Activated CD8-positive, alpha-beta T cell treated with anti-CD3 and anti-CD28 coated beads for 36 hours (primary cell): ENCODE results near the gene SYT5. TPM values are rescaled to one million over a fixed set of nuclear protein-coding genes. Genes with fewer than 3 reads are reported as not detected.

Experiments
- ATAC-seq: fragments of 200-7000 bp; cut with Tn5 transposase; one replicate; pipeline ENCODE4 v1.10.0; 2021; ENCODE audit warnings: mild to moderate bottlenecking, moderate library complexity
- CTCF ChIA-PET: fragments of 350-600 bp; sonication (Branson Sonifier 250); formaldehyde crosslinking; loops from one replicate; lab custom pipeline; 2021; ENCODE audit warnings: antibody characterized with exemption; lab: Charles Lee
- POLR2A ChIA-PET: fragments of 350-600 bp; sonication (Branson Sonifier 250); formaldehyde crosslinking; loops from one replicate; lab custom pipeline; 2021; ENCODE audit warnings: antibody characterized with exemption; lab: Charles Lee
- DNase-seq: peaks from one replicate; pipeline ENCODE4 v3.0.0-alpha.2; 2020
- H3K27ac Mint-ChIP-seq: one replicate; pipeline ENCODE4 v1.8.0; 2021; ENCODE audit warnings: mild to moderate bottlenecking, mixed read lengths
- H3K27me3 Mint-ChIP-seq: one replicate; pipeline ENCODE4 v1.8.0; 2021; ENCODE audit warnings: mixed read lengths
- H3K36me3 Mint-ChIP-seq: one replicate; pipeline ENCODE4 v1.8.0; 2021; ENCODE audit warnings: low read depth, mixed read lengths
- H3K4me1 Mint-ChIP-seq: one replicate; pipeline ENCODE4 v1.8.0; 2021; ENCODE audit warnings: low read depth, mixed read lengths
- H3K4me3 Mint-ChIP-seq: one replicate; pipeline ENCODE4 v1.8.0; 2021; ENCODE audit warnings: mild to moderate bottlenecking, moderate library complexity, mixed read lengths
- H3K9me3 Mint-ChIP-seq: one replicate; pipeline ENCODE4 v1.8.0; 2021; ENCODE audit warnings: mixed read lengths
- CTCF ChIP-seq: fragments of 200-600 bp; IDR thresholded peaks from one replicate; pipeline ENCODE4 v1.8.0; 2022; ENCODE audit warnings: antibody characterized with exemption, mild to moderate bottlenecking
- intact Hi-C: fragments of 100-400 bp; cut with micrococcal nuclease; formaldehyde crosslinking; loops from one replicate; pipeline ENCODE4 v1.10.0; 2022
- total RNA-seq, 2 experiments: library from RNA; stranded (reverse); gene quantifications; one replicate each; pipeline ENCODE4 v1.2.3, GENCODE V29; 2021

SYT5 gene
- total RNA-seq, 2 experiments from 2014 or later, result not detected

GRCh38 chr19:55196803-55197202 lies 16.7 kb upstream of the SYT5 start:
- Mint-ChIP-seq H3K36me3 (no peaks in the 10 kb centered on the region), H3K4me3 (no peak overlapping the region), H3K27me3 (peaks cover 6% of the 10 kb centered on the region), H3K9me3 (no peaks in the 10 kb centered on the region), H3K4me1 (no peaks in the 10 kb centered on the region), H3K27ac (no peak overlapping the region)
- intact Hi-C loops, result no loop called here
- ATAC-seq (no peak), DNase-seq (no peak)
- ChIA-PET POLR2A (interaction anchor here (0.8 kb wide), 1 partner anchor 17 kb away, joined by 3 read pairs; the partner anchor contains the start of gene SYT5), CTCF (no interaction called here)
- no peak for TF ChIP-seq CTCF

- ATAC-seq (no peak), DNase-seq (no peak)
- Mint-ChIP-seq H3K4me1 (no peaks in the 10 kb centered on the region), H3K4me3 (no peak overlapping the region), H3K27ac (no peak overlapping the region), H3K27me3 (peaks cover 5% of the 10 kb centered on the region), H3K36me3 (no peaks in the 10 kb centered on the region), H3K9me3 (no peaks in the 10 kb centered on the region)
- CTCF ChIA-PET, result no interaction called here
- intact Hi-C loops, result no loop called here
- TF ChIP-seq CTCF, result no peak
- POLR2A ChIA-PET, result no interaction called here
Observed at GRCh38 chr19:55193481-55193880, 13.4 kb upstream of the SYT5 start.

- TF ChIP-seq CTCF, result no peak
- DNase-seq, result no peak
- peaks cover 3% of the 10 kb centered on the region for H3K27me3 Mint-ChIP-seq
- no peak for ATAC-seq
- no peak overlapping the region for H3K4me3 Mint-ChIP-seq
- H3K36me3 Mint-ChIP-seq, result no peaks in the 10 kb centered on the region
- intact Hi-C loops, result no loop called here
- ChIA-PET CTCF (interaction anchor here (1.4 kb wide), 1 partner anchor 29 kb away, joined by 3 read pairs; no protein-coding TSS in a partner anchor), POLR2A (interaction anchor here (0.7 kb wide), 1 partner anchor 43 kb away, joined by 3 read pairs; no protein-coding TSS in a partner anchor)
- no peaks in the 10 kb centered on the region for H3K4me1 Mint-ChIP-seq
- H3K27ac Mint-ChIP-seq, result no peak overlapping the region
- H3K9me3 Mint-ChIP-seq, result no peaks in the 10 kb centered on the region
Observed at GRCh38 chr19:55189403-55189835, 9.3 kb upstream of the SYT5 start.

- intact Hi-C loops, result no loop called here
- no peaks in the 10 kb centered on the region for H3K36me3 Mint-ChIP-seq
- H3K27me3 Mint-ChIP-seq, result peaks cover 6% of the 10 kb centered on the region
- ChIA-PET CTCF (interaction anchor here (1.4 kb wide), 1 partner anchor 29 kb away, joined by 3 read pairs; no protein-coding TSS in a partner anchor), POLR2A (no interaction called here)
- no peak overlapping the region for H3K27ac Mint-ChIP-seq
- H3K9me3 Mint-ChIP-seq, result no peaks in the 10 kb centered on the region
- no peaks in the 10 kb centered on the region for H3K4me1 Mint-ChIP-seq
- ATAC-seq, result no peak
- DNase-seq, result no peak
- TF ChIP-seq CTCF, result no peak
- H3K4me3 Mint-ChIP-seq, result no peak overlapping the region
Observed at GRCh38 chr19:55188625-55189024, 8.5 kb upstream of the SYT5 start.

GRCh38 chr19:55186080-55186479 lies 6.0 kb upstream of the SYT5 start:
- Mint-ChIP-seq H3K4me1 (no peaks in the 10 kb centered on the region), H3K36me3 (no peaks in the 10 kb centered on the region), H3K27me3 (peaks cover 20% of the 10 kb centered on the region), H3K9me3 (no peaks in the 10 kb centered on the region), H3K4me3 (no peak overlapping the region), H3K27ac (no peak overlapping the region)
- ATAC-seq (no peak), DNase-seq (no peak)
- no peak for TF ChIP-seq CTCF
- ChIA-PET CTCF (no interaction called here), POLR2A (no interaction called here)
- intact Hi-C loops, result no loop called here
